ENCODE measurements around the gene DYDC1.
"Not testable (repeated sequence)": the region's sequence is repeated elsewhere in the genome, so short reads cannot be mapped to it uniquely, and the experiment has no call there.

Gene DYDC1

GRCh38 chr10:80333983-80334382, 22.6 kb downstream of the DYDC1 start:
- DNase-seq, result no peak

- no peak for DNase-seq
Observed at GRCh38 chr10:80324891-80325364, 31.6 kb downstream of the DYDC1 start.

GRCh38 chr10:80324086-80324485, 32.5 kb downstream of the DYDC1 start:
- DNase-seq, result no peak

- DNase-seq, result no peak
Observed at GRCh38 chr10:80323311-80323710, 33.2 kb downstream of the DYDC1 start.

- no peak for DNase-seq
Observed at GRCh38 chr10:80322711-80323110, 33.8 kb downstream of the DYDC1 start.

- DNase-seq, result no peak
Observed at GRCh38 chr10:80322158-80322557, 34.4 kb downstream of the DYDC1 start.

GRCh38 chr10:80321183-80321582, 35.4 kb downstream of the DYDC1 start:
- DNase-seq, result no peak

GRCh38 chr10:80320377-80320776, 36.2 kb downstream of the DYDC1 start:
- no peak for DNase-seq

- no peak for DNase-seq
Observed at GRCh38 chr10:80319725-80320290, 36.7 kb downstream of the DYDC1 start.

- no peak for DNase-seq
Observed at GRCh38 chr10:80319318-80319717, 37.2 kb downstream of the DYDC1 start.

- no peak for DNase-seq
Observed at GRCh38 chr10:80318742-80319141, 37.8 kb downstream of the DYDC1 start.

- no peak for DNase-seq
Observed at GRCh38 chr10:80315391-80315790, 41.2 kb downstream of the DYDC1 start.

GRCh38 chr10:80313523-80313922, 43.0 kb downstream of the DYDC1 start:
- no peak for DNase-seq

- DNase-seq, result not testable (repeated sequence)
Observed at GRCh38 chr10:80305989-80306388, 50.6 kb downstream of the DYDC1 start.

GRCh38 chr10:80296942-80297341, 59.6 kb downstream of the DYDC1 start:
- no peak for DNase-seq

GRCh38 chr10:80292607-80293239, 63.8 kb downstream of the DYDC1 start:
- DNase-seq, result no peak

GRCh38 chr10:80290474-80291220, 65.9 kb downstream of the DYDC1 start:
- DNase-seq, result no peak

- no peak for DNase-seq
Observed at GRCh38 chr10:80289451-80290287, 66.9 kb downstream of the DYDC1 start, which contains the start of gene MAT1A. MAT1A (minus strand) TSS chr10:80289658; CDS start chr10:80289423, 235 bp downstream.

- DNase-seq, result no peak
Observed at GRCh38 chr10:80288849-80289248, 67.7 kb downstream of the DYDC1 start.
